ENCODE measurements around the gene SPINK1.
"Not testable (repeated sequence)": the region's sequence is repeated elsewhere in the genome, so short reads cannot be mapped to it uniquely, and the experiment has no call there.

The SPINK1 gene

GRCh38 chr5:147822686-147823491 lies 8.6 kb downstream of the SPINK1 start:
- TF ChIP-seq, protein P1, sequence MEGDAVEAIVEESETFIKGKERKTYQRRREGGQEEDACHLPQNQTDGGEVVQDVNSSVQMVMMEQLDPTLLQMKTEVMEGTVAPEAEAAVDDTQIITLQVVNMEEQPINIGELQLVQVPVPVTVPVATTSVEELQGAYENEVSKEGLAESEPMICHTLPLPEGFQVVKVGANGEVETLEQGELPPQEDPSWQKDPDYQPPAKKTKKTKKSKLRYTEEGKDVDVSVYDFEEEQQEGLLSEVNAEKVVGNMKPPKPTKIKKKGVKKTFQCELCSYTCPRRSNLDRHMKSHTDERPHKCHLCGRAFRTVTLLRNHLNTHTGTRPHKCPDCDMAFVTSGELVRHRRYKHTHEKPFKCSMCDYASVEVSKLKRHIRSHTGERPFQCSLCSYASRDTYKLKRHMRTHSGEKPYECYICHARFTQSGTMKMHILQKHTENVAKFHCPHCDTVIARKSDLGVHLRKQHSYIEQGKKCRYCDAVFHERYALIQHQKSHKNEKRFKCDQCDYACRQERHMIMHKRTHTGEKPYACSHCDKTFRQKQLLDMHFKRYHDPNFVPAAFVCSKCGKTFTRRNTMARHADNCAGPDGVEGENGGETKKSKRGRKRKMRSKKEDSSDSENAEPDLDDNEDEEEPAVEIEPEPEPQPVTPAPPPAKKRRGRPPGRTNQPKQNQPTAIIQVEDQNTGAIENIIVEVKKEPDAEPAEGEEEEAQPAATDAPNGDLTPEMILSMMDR (IDR thresholded peaks at IDR 0.05; ENCODE audit: low read depth, low read length, missing control alignments): peak; percentile 77
- DNase-seq (ENCODE audit: extremely low read depth, low read depth): peak; percentile 36
- no peak overlapping the region for H3K4me3 ChIP-seq (replicated peaks; ENCODE audit: low read depth, low read length)

DNA sequence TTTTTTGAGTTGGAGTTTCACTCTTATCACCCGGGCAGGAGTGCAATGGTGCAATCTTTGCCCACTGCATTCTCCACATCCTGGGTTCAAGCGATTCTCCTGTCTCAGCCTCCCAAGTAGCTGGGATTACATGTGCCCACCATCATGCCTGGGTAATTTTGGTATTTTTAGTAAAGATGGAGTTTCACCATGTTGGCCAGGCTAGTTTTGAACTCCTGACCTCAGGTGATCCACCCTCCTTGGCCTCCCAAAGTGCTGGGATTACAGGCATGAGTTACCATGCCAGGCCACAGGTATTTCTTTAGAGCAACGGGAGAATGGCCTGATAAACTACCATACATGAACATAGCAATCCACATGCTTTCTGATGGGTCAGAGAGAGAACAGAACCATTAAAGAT lies 9.2 kb downstream of the SPINK1 start:
- H3K4me3 ChIP-seq (replicated peaks; ENCODE audit: low read depth, low read length); DNase-seq (ENCODE audit: extremely low read depth, low read depth): not testable (repeated sequence)

- H3K4me3 ChIP-seq (replicated peaks; ENCODE audit: low read depth, low read length): no peak overlapping the region
- TF ChIP-seq, protein P1 (IDR thresholded peaks at IDR 0.05; ENCODE audit: low read depth, low read length, missing control alignments): no peak
Observed at GRCh38 chr5:147821766-147822165, 9.7 kb downstream of the SPINK1 start.

GRCh38 chr5:147819261-147819770 lies 12.2 kb downstream of the SPINK1 start:
- TF ChIP-seq, protein P1 (IDR thresholded peaks at IDR 0.05; ENCODE audit: low read depth, low read length, missing control alignments): no peak
- H3K4me3 ChIP-seq (replicated peaks; ENCODE audit: low read depth, low read length): no peak overlapping the region
- DNase-seq (ENCODE audit: extremely low read depth, low read depth): no peak

More at GRCh38 chr5:147821766-147822165, 9.7 kb downstream of the SPINK1 start:
- DNase-seq (ENCODE audit: extremely low read depth, low read depth): no peak

GRCh38 chr5:147818290-147818689 lies 13.2 kb downstream of the SPINK1 start:
- no peak overlapping the region for H3K4me3 ChIP-seq (replicated peaks; ENCODE audit: low read depth, low read length)
- TF ChIP-seq, protein P1 (IDR thresholded peaks at IDR 0.05; ENCODE audit: low read depth, low read length, missing control alignments): no peak
- no peak for DNase-seq (ENCODE audit: extremely low read depth, low read depth)

DNA sequence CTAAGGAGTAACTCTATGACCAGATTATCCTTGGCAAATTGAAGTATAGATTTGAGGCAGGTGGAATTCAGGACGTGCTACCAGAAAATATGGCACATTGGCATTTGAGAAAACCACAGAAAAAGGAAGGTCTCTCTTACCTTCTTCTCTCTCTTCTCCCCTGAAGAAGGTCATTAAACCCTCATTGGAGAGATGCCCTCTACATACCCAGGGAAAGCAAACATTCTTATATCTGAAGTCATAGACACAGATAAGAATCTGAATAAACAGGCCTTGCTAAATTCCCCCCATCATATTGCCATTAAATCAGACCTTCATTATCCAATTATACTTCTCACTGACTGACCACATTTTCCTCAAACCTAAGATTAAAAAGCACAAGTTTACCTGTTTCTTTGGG lies 17.8 kb downstream of the SPINK1 start:
- TF ChIP-seq, protein P1 (IDR thresholded peaks at IDR 0.05; ENCODE audit: low read depth, low read length, missing control alignments): no peak
- DNase-seq (ENCODE audit: extremely low read depth, low read depth): no peak
- no peak overlapping the region for H3K4me3 ChIP-seq (replicated peaks; ENCODE audit: low read depth, low read length)

GRCh38 chr5:147809830-147810666 lies 21.4 kb downstream of the SPINK1 start:
- no peak overlapping the region for H3K4me3 ChIP-seq (replicated peaks; ENCODE audit: low read depth, low read length)
- no peak for DNase-seq (ENCODE audit: extremely low read depth, low read depth)
- TF ChIP-seq, protein P1 (IDR thresholded peaks at IDR 0.05; ENCODE audit: low read depth, low read length, missing control alignments): no peak

All from HFF-Myc (cell line).